ENCODE data around the gene MTFR2.
"Not testable (repeated sequence)": the region's sequence is repeated elsewhere in the genome, so short reads cannot be mapped to it uniquely, and the experiment has no call there.

Gene MTFR2

DNA sequence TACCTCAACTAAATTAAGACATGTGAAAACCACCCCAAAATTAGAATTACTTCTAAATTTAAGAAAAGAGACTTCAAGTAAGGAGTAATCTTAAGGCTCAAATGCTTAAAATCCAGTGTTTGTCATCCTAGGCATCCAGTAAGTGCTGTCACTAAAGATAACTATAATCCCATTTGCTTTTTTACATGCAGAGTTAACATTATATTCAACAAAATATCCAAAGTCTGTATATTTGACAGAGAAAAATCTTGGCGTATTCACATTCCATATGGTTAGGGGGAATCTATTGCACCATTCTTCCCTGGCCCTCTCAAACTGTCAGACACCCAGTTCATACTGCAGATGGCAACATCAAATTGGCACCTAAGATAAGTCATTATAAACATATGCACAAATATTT is 17.4 kb downstream of the MTFR2 start:
- no peak for DNase-seq

- no peak for DNase-seq
Measured at GRCh38 chr6:136230219-136230853, 19.8 kb downstream of the MTFR2 start.

- DNase-seq, result no peak
Measured at GRCh38 chr6:136228814-136229213, 21.3 kb downstream of the MTFR2 start.

DNA sequence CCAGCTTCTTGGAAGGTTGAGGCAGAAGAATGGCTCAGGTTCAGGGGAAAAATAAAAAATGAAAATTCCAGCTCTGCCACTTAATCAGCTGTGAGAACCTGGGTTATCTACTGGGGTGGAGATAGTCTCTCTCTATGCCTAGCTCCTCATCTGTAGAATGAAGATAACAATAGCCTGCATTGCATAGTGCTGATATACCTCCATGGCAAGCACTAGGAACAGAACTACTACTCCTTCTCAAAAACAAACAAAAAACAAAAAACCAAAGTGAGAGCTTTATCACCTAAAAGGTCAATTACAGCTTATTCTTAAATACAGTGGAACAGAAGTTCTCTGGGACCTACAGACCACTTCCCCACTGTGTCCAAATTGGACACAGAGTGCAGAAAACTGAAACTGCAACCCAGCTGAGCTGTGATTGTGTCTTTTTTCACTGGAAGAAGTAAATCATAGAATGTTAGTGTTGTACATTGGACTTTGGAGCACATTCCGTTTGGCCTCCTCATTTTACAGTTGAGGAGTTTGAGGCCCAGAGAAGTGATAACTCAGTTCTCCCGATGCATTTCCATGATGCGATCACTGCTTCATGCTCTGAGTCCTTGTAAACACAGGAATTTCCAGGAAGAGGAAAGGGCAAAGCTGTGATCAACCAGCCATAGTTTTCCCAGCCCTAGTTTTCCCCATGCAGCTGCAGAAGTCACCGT is 23.3 kb downstream of the MTFR2 start:
- no peak for DNase-seq

DNA sequence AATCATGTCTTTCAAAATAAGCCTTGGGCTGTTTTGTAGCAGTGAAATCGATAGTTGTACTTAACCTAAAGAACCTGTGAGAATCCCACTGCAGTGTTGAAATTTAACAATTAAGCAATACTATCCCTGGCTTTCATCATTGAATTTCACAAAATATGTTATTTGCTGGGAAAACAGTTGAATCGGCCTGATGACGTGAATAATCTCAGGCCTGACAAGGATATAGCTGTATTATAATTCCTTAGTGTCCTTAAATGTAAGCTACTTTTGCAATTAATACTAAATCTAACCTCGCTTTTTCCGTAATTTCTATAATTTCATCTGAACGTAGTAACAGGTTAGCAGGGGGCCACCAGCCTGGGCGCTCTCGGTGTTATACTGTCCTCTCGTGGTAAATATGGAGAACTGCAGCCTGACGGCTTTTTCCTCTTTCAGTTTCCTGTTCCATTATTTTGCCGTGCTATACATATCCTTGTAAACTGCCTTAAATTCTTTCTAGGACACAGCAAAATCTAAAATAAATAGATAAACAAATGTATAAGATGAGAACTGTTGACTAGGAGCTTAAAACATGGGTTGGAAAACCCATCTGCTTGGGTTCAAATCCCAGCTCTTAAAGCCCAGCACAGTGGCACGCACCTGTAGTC is 24.0 kb downstream of the MTFR2 start:
- peak; percentile 44 for DNase-seq

DNA sequence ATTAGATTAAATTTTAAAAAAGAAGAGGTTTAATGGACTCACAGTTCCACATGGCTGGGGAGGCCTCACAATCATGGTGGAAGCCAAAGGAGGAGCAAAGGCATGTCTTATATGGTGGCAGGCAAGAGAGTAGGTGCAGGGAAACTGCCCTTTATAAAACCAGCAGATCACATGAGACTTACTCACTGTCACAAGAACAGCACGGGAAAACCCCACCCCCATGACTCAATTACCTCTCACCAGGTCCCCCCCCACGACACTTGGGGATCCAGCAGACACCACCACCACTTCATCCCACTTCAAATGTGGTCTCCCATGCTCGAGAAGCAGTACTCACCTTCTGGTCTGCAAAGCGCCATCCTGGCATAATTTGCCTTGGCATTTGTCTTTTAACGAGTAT is 24.6 kb downstream of the MTFR2 start:
- DNase-seq, result no peak

DNA sequence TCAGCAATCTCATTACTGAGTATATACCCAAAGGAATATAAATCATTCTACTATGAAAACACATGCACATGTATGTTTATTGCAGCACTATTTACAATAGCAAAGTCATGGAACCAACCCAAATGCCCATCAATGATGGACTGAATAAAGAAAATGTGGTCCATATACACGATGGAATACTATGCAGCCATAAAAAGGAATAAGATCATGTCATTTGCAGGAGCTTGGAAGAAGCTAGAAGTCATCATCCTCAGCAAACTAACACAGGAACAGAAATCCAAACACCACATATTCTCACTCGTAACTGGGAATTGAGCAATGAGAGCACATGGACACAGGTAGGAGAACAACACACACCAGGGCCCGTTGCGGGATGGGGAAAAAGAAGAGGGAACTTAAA is 25.1 kb downstream of the MTFR2 start:
- not testable (repeated sequence) for DNase-seq

DNA sequence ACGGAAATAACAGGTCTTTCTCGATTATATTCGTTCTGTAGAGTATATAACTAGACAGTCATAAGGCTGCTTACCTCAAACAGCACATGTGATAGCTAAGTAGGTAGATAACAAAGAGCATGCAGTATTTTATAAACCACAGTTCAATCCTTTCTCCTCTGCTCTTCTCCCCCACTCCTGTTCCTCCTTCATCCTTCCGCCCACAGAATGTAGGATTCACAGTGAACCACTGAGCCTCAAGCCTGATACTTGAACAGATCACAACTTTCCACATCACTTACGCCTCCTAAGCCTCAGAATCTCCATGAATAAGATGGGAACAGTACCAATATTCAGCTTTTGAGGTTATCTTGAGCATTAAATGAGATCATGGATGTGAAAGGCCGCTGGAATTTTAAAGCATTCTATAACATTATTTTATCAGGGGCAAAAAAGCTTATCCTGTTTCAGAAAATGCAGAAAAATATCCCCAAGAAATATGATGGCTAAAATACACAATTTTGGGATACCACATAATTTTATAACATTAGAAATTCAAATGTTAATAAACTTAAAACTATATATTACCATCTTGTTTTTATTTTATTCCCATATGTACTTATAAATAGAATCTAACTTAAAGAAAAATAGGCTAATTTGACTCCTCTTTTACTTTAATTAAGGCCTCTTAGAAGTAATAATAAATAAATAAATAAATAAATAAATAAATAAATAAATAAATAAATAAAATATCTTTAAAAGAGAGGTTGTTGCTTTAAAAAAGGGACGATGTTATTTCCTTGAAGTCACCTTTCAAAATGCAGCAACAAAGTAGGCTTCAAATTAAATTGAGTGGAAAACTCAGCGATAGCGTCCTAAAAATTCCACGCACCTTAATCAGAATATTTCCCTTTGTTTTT is 33.4 kb downstream of the MTFR2 start:
- DNase-seq, result no peak

DNA sequence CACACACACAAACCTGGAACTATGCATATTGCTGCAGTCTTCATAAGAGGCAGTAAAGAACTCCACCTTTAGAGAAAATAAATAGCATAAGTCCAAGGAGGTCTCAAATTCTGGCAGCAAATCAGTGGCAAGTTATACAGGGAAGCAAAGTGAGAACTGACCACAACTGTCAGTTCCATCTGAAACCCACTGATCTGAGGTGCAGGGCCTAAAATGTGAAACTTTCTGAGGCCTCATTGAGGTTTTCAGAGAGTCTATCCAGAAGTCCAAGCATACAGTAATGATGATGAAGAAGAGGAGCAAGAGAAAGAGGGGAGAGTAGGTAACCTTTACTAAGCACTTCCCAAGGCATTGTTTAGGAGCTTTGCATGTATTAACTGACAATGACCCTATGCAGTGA is 36.3 kb downstream of the MTFR2 start:
- no peak for DNase-seq

DNA sequence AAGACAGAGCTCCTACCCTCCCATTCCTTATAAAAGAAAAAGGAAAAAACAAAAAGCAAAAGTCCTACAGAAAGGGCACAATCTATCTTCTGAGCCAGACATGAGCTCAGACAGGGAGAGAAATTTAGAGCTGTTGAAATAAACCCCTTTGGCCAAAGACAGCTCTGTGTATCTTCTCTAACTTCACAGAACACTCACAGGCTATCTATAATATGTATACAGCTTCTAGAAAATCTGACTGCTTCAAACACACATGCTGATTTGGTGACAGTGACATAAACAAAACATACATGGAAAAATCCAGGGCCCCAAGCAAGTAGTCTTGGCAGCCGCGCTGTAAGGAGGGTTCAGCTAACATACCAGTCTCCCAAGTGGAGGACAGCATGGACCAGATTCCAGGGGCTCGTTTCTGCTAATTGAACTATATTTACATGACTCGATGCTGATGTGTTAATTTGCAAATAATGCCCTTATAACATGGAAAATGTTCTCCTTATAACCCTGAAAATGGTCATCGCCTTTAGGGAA is 37.0 kb downstream of the MTFR2 start:
- DNase-seq, result no peak

- DNase-seq, result no peak
Measured at GRCh38 chr6:136212608-136213007, 37.5 kb downstream of the MTFR2 start.

- no peak for DNase-seq
Measured at GRCh38 chr6:136210398-136211165, 39.5 kb downstream of the MTFR2 start.

GRCh38 chr6:136209496-136209895 is 40.6 kb downstream of the MTFR2 start:
- DNase-seq, result no peak

- no peak for DNase-seq
Measured at GRCh38 chr6:136208783-136209182, 41.3 kb downstream of the MTFR2 start.

- DNase-seq, result no peak
Measured at GRCh38 chr6:136201732-136202131, 48.4 kb downstream of the MTFR2 start.

DNA sequence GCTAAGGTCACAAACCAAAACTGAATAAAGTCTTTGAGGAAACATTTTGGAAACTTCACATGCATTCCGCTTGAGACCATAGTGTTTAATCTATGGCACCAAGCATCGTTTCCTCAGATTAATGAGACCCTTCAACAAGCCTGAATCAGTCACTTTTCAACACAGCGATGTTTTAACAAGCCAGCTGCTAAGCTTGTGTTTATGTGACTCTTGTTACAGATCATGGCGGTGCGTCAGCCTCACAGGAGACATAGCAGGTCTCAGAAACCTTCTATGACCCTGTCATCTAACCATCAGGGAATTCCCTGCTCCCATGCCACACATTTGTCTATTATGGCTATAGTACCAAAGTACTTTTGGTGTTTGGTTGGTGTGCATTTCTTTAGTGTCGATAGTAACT is 57.2 kb downstream of the MTFR2 start:
- no peak for DNase-seq

- no peak for DNase-seq
Measured at GRCh38 chr6:136191606-136192312, 58.4 kb downstream of the MTFR2 start.

GRCh38 chr6:136189104-136189503 is 61.0 kb downstream of the MTFR2 start:
- DNase-seq, result no peak

DNA sequence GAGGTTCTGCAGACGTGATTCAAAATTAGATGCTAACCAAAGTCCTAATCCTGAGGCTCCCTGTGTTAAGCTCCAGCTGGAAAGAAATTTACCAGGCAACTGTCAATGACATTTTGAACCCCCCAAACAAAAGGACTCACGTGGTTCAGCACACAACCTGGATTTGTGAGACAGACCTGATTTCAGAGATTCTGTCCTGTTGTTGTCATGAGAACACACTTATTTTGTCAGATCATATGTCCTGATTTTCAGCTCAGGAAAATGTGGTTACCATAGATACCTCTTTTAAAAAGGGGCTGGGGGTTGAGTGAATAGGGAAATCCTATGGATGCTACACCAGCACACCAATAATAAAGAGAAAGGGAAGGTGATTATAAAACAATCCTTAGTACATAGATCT is 61.6 kb downstream of the MTFR2 start:
- DNase-seq, result no peak

DNA sequence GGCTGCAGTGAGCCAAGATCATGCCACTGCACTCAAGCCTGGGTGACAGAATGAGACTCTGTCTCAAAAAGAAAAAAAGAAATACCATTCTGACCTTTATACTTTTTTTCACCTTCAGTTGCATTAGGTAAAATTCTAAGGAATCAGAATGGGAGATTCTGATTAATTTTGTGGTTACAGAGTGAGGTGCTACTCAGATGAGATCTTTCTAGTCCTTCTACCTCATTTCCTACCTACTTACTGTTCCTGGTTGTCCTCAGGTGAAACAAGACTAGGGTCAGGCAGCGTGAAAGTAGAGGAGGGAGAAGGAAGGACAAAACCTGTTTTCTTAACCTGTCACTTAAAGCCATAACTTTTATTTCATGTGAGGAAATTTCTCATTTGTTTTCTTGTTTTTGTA is 63.7 kb downstream of the MTFR2 start:
- no peak for DNase-seq

GRCh38 chr6:136184738-136185137 is 65.4 kb downstream of the MTFR2 start:
- DNase-seq, result no peak

- no peak for DNase-seq
Measured at GRCh38 chr6:136181861-136182260, 68.2 kb downstream of the MTFR2 start.
